Left lung (tissue), 10 donors: ENCODE data around the gene LDLRAD3. TPM values are rescaled to one million over a fixed set of nuclear protein-coding genes. Genes with fewer than 3 reads are reported as not detected.
A peak's percentile ranks its signal among the peaks of the same experiment; 100 is the strongest.

Source experiments
- ATAC-seq: fragments of 200-7000 bp; cut with Tn5 transposase; one replicate; pipeline ENCODE4 v1.9.1; 2020; ENCODE audit warnings: moderate library complexity
- DNase-seq, 4 donors: peaks; one replicate each; pipeline ENCODE4 v3.0.0-alpha.2; 2013 to 2020
- H3K27ac ChIP-seq, 2 donors: fragments of 200-600 bp; sonication (generic) in 1 of 2; one replicate each; pipeline versions ENCODE4 v1.5.0 to v1.8.0; 2020 to 2021
- H3K27me3 ChIP-seq, 2 donors: fragments of 200-600 bp; sonication (generic) in 1 of 2; one replicate each; pipeline versions ENCODE4 v1.5.0 to v1.8.0; 2020 to 2021
- H3K36me3 ChIP-seq, 2 donors: fragments of 200-600 bp; sonication (generic) in 1 of 2; one replicate each; pipeline versions ENCODE4 v1.5.0 to v1.8.0; 2020 to 2021
- H3K4me1 ChIP-seq, 2 donors: fragments of 200-600 bp; one replicate each; pipeline ENCODE4 v1.8.0; 2021
- H3K4me3 ChIP-seq, 2 donors: fragments of 200-600 bp; sonication (generic) in 1 of 2; one replicate each; pipeline versions ENCODE4 v1.5.0 to v1.8.0; 2020 to 2021; ENCODE audit warnings: mild to moderate bottlenecking in 1 of 2
- H3K9me3 ChIP-seq, 2 donors: fragments of 200-600 bp; sonication (generic) in 1 of 2; one replicate each; pipeline versions ENCODE4 v1.5.0 to v1.8.0; 2020 to 2021
- CTCF ChIP-seq, 2 donors: fragments of 200-600 bp; sonication (generic) in 1 of 2; IDR thresholded peaks; one replicate each; pipeline versions ENCODE4 v1.5.0 to v1.8.0; 2021; ENCODE audit warnings: antibody characterized with exemption in 2 of 2
- intact Hi-C, 2 donors: fragments of 100-400 bp; cut with DNase I; formaldehyde crosslinking; loops; one replicate each; pipeline versions ENCODE4 v1.11.2 to v1.14.2; 2022
- polyA plus RNA-seq, 6 donors: library from polyadenylated mRNA; unstranded; fragments of 120-200 nt; gene quantifications; one replicate each; pipeline ENCODE4 v1.2.1, GENCODE V29; 2013; ENCODE audit not compliant: insufficient read length in 6 of 6
- total RNA-seq, 2 donors: library from RNA; stranded (reverse); fragmentation: NEBNext Ultra II Directional; extraction: Animal tissue kit (Norgen Biotek cat#: 25700); gene quantifications; one replicate each; pipeline ENCODE4 v1.2.1, GENCODE V29; 2021
- donor health status: DM: no; HTN: yes; CAD: no.
- donor health status: DM: no; HTN: no; CAD: no.

The LDLRAD3 gene
- total and polyA plus RNA-seq, 8 donors, result 7.1 to 18.2 (median 16.8) TPM

- Histone ChIP-seq H3K4me3 (no peak overlapping the region), H3K9me3 (peaks cover 0 to 5% of the 10 kb centered on the region in 2 donors), H3K27ac (peak overlapping the region in 1 of 2 donors; percentile 55), H3K36me3 (no peaks in the 10 kb centered on the region), H3K27me3 (no peaks in the 10 kb centered on the region), H3K4me1 (peaks cover 0 to 15% of the 10 kb centered on the region in 2 donors)
- ATAC-seq (no peak), DNase-seq (peak in 2 of 4 donors; percentile 55 to 75)
- TF ChIP-seq CTCF (IDR thresholded peaks at IDR 0.05), result no peak
- intact Hi-C loops, result no loop called here
Observed at GRCh38 chr11:36060926-36061325, 117.1 kb downstream of the LDLRAD3 start.

- Histone ChIP-seq H3K27me3 (no peaks in the 10 kb centered on the region), H3K9me3 (peaks cover 0 to 8% of the 10 kb centered on the region in 2 donors), H3K36me3 (no peaks in the 10 kb centered on the region), H3K4me3 (no peak overlapping the region), H3K27ac (peak overlapping the region in 1 of 2 donors; percentile 55), H3K4me1 (peaks cover 0 to 15% of the 10 kb centered on the region in 2 donors)
- ATAC-seq, result no peak
- intact Hi-C loops, result no loop called here
- TF ChIP-seq CTCF (IDR thresholded peaks at IDR 0.05), result no peak
- no peak for DNase-seq
Observed at GRCh38 chr11:36061471-36061870, 117.6 kb downstream of the LDLRAD3 start.

- DNase-seq (no peak), ATAC-seq (peak; percentile 24)
- peaks cover 0 to 18% of the 10 kb centered on the region in 2 donors for H3K9me3 ChIP-seq
- H3K4me3 ChIP-seq, result no peak overlapping the region
- no peaks in the 10 kb centered on the region for H3K27me3 ChIP-seq
- H3K4me1 ChIP-seq, result peaks cover 0 to 13% of the 10 kb centered on the region in 2 donors
- peak overlapping the region in 1 of 2 donors; percentile 57 for H3K27ac ChIP-seq
- no peak for TF ChIP-seq CTCF (IDR thresholded peaks at IDR 0.05)
- intact Hi-C loops, result no loop called here
- H3K36me3 ChIP-seq, result no peaks in the 10 kb centered on the region
Observed at GRCh38 chr11:36062796-36063365, 119.0 kb downstream of the LDLRAD3 start.

- no peak overlapping the region for H3K27ac ChIP-seq
- no peak overlapping the region for H3K4me3 ChIP-seq
- no peak for TF ChIP-seq CTCF (IDR thresholded peaks at IDR 0.05)
- peaks cover 0 to 5% of the 10 kb centered on the region in 2 donors for H3K4me1 ChIP-seq
- DNase-seq, result no peak
- no peak for ATAC-seq
- H3K36me3 ChIP-seq, result no peaks in the 10 kb centered on the region
- intact Hi-C loops, result no loop called here
- H3K27me3 ChIP-seq, result no peaks in the 10 kb centered on the region
- peaks cover 0 to 12% of the 10 kb centered on the region in 2 donors for H3K9me3 ChIP-seq
Observed at GRCh38 chr11:36065436-36065835, 121.6 kb downstream of the LDLRAD3 start.

GRCh38 chr11:36066891-36067290 lies 123.0 kb downstream of the LDLRAD3 start:
- no peaks in the 10 kb centered on the region for H3K27me3 ChIP-seq
- ATAC-seq, result no peak
- H3K36me3 ChIP-seq, result no peaks in the 10 kb centered on the region
- intact Hi-C loops, result no loop called here
- no peak overlapping the region for H3K4me3 ChIP-seq
- peaks cover 0 to 12% of the 10 kb centered on the region in 2 donors for H3K9me3 ChIP-seq
- H3K27ac ChIP-seq, result no peak overlapping the region
- H3K4me1 ChIP-seq, result no peaks in the 10 kb centered on the region
- DNase-seq, result no peak
- TF ChIP-seq CTCF (IDR thresholded peaks at IDR 0.05), result no peak
